CD14-positive monocyte (primary cell): ENCODE data around the gene DSCAML1. TPM values are rescaled to one million over a fixed set of nuclear protein-coding genes. Genes with fewer than 3 reads are reported as not detected.

Experiments used
- DNase-seq, 3 donors: peaks; one replicate each; pipeline ENCODE4 v3.0.0-alpha.2; 2011 to 2022
- H2AFZ ChIP-seq: 2 replicates; pipeline ENCODE4 v1.6.0; 2012; ENCODE audit warnings: mild to moderate bottlenecking, low read depth, low read length, inconsistent platforms; ENCODE audit not compliant: insufficient read depth, poor library complexity, severe bottlenecking
- H3K27ac ChIP-seq, 2 donors: 1 replicate in 1 of 2; 2 replicates in 1 of 2; pipeline ENCODE4 v1.5.1; 2012 to 2013; ENCODE audit warnings: low read length in 2 of 2, control low read depth in 1 of 2, inconsistent platforms in 1 of 2, low read depth in 1 of 2, mild to moderate bottlenecking in 1 of 2
- H3K27me3 ChIP-seq, 2 donors: one replicate each; pipeline versions ENCODE4 v1.6.0 to v1.6.1; 2011 to 2013; ENCODE audit warnings: low read length in 2 of 2; ENCODE audit not compliant: control insufficient read depth in 2 of 2, insufficient read depth in 2 of 2
- H3K36me3 ChIP-seq, 2 donors: replicated peaks in 1 of 2; 1 replicate in 1 of 2; 2 replicates in 1 of 2; pipeline versions ENCODE4 v1.5.1 to v1.6.1; 2012 to 2013; ENCODE audit warnings: low read length in 2 of 2, control low read depth in 1 of 2, inconsistent platforms in 1 of 2, mild to moderate bottlenecking in 1 of 2; ENCODE audit not compliant: insufficient read depth in 2 of 2, control insufficient read depth in 1 of 2
- H3K4me1 ChIP-seq, 2 donors: 1 replicate in 1 of 2; 2 replicates in 1 of 2; pipeline versions ENCODE4 v1.5.1 to v1.6.1; 2012 to 2013; ENCODE audit warnings: low read length in 2 of 2, control low read depth in 1 of 2, inconsistent platforms in 1 of 2, mild to moderate bottlenecking in 1 of 2, moderate library complexity in 1 of 2; ENCODE audit not compliant: insufficient read depth in 2 of 2, control insufficient read depth in 1 of 2
- H3K4me2 ChIP-seq: replicated peaks from 2 replicates; pipeline ENCODE3; 2012; ENCODE audit warnings: low read length, moderate library complexity, mild to moderate bottlenecking; ENCODE audit not compliant: poor library complexity, severe bottlenecking; ENCODE audit errors: extremely low read depth
- H3K4me3 ChIP-seq, 3 experiments: fragments of 200-600 bp in 1 of 3; sonication (generic) in 1 of 3; replicated peaks in 1 of 3; 1 replicate in 2 of 3; 2 replicates in 1 of 3; pipeline ENCODE4 v1.5.1; 2011 to 2013; ENCODE audit warnings: low read length in 3 of 3, mild to moderate bottlenecking in 3 of 3, control low read depth in 2 of 3, low read depth in 2 of 3, inconsistent platforms in 1 of 3, moderate library complexity in 1 of 3
- H3K79me2 ChIP-seq: 2 replicates; pipeline ENCODE4 v1.6.0; 2012; ENCODE audit warnings: mild to moderate bottlenecking, control low read depth, inconsistent platforms, low read length, moderate library complexity; ENCODE audit not compliant: insufficient read depth
- H3K9ac ChIP-seq: 2 replicates; pipeline ENCODE4 v1.6.0; 2017; ENCODE audit warnings: low read length, mild to moderate bottlenecking; ENCODE audit not compliant: insufficient read depth, poor library complexity, severe bottlenecking
- H3K9me3 ChIP-seq, 2 donors: replicated peaks in 1 of 2; 1 replicate in 1 of 2; 2 replicates in 1 of 2; pipeline versions ENCODE4 v1.5.1 to v1.6.1; 2012 to 2013; ENCODE audit warnings: low read length in 2 of 2, control low read depth in 1 of 2; ENCODE audit not compliant: control insufficient read depth in 1 of 2, insufficient read depth in 1 of 2
- H4K20me1 ChIP-seq: 2 replicates; pipeline ENCODE4 v1.6.0; 2012; ENCODE audit warnings: mild to moderate bottlenecking, low read length, control low read depth, moderate library complexity; ENCODE audit not compliant: insufficient read depth
- H3K27ac Mint-ChIP-seq, 7 donors: one replicate each; pipeline ENCODE4 v1.8.0; 2020; ENCODE audit warnings: mild to moderate bottlenecking in 7 of 7, mixed read lengths in 7 of 7, moderate library complexity in 6 of 7, inconsistent platforms in 2 of 7
- H3K27me3 Mint-ChIP-seq, 3 donors: one replicate each; pipeline ENCODE4 v1.8.0; 2021 to 2022; ENCODE audit warnings: low read depth in 3 of 3, mild to moderate bottlenecking in 3 of 3, mixed read lengths in 3 of 3, moderate library complexity in 3 of 3, inconsistent platforms in 1 of 3
- H3K36me3 Mint-ChIP-seq, 2 donors: one replicate each; pipeline ENCODE4 v1.8.0; 2020; ENCODE audit warnings: mixed read lengths in 2 of 2, inconsistent platforms in 1 of 2, mild to moderate bottlenecking in 1 of 2
- H3K4me1 Mint-ChIP-seq: one replicate; pipeline ENCODE4 v1.8.0; 2020; ENCODE audit warnings: mild to moderate bottlenecking, mixed read lengths
- H3K4me3 Mint-ChIP-seq, 2 donors: one replicate each; pipeline ENCODE4 v1.8.0; 2020; ENCODE audit warnings: mild to moderate bottlenecking in 2 of 2, mixed read lengths in 2 of 2, moderate library complexity in 1 of 2
- H3K9me3 Mint-ChIP-seq, 7 donors: one replicate each; pipeline ENCODE4 v1.8.0; 2020 to 2022; ENCODE audit warnings: mixed read lengths in 7 of 7, mild to moderate bottlenecking in 6 of 7, moderate library complexity in 6 of 7, inconsistent platforms in 2 of 7
- WGBS: methylation state at CpG from one replicate; pipeline ENCODE4 v1.1.5; 2013; ENCODE audit warnings: missing lambda C conversion rate; ENCODE audit not compliant: insufficient coverage; 5-methylcytosine and 5-hydroxymethylcytosine counted together
- intact Hi-C, 2 donors: fragments of 100-400 bp; cut with micrococcal nuclease; formaldehyde crosslinking; loops; one replicate each; pipeline versions ENCODE4 v1.15.0 to v1.15.1; 2023
- polyA plus RNA-seq, 3 donors: library from polyadenylated mRNA; depleted of rRNA in 1 of 3; unstranded in 2 of 3; stranded (reverse) in 1 of 3; fragments of 300-500 nt in 2 of 3; fragments of >200 nt in 1 of 3; fragmentation: Illumina TruSeq in 2 of 3; gene quantifications; 1 replicate in 2 of 3; 2 replicates in 1 of 3; pipeline ENCODE4 v1.2.3, GENCODE V29; 2012 to 2021
- TF ChIP-seq, protein P1 (sequence below): fragments of 200-600 bp; IDR thresholded peaks from one replicate; pipeline ENCODE4 v1.8.0; 2022; ENCODE audit warnings: antibody characterized with exemption, mild to moderate bottlenecking

DSCAML1 gene
- polyA plus RNA-seq, 3 donors = not detected

GRCh38 chr11:117456027-117456720, 340.8 kb downstream of the DSCAML1 start:
- Mint-ChIP-seq H3K9me3 (peaks cover 4 to 14% (median 11%) of the 10 kb centered on the region in 7 donors), H3K27me3 (peaks cover 4 to 9% (median 7%) of the 10 kb centered on the region in 3 donors), H3K36me3 (no peaks in the 10 kb centered on the region), H3K4me3 (no peak overlapping the region), H3K4me1 (peaks cover 10% of the 10 kb centered on the region), H3K27ac (peak overlapping the region in 1 of 7 donors; percentile 37)
- Histone ChIP-seq H3K4me1 (peaks cover 9 to 10% of the 10 kb centered on the region in 2 donors), H3K4me3 (no peak overlapping the region), H3K9me3 (no peaks in the 10 kb centered on the region), H3K27ac (no peak overlapping the region), H3K4me2 (no peak overlapping the region), H3K9ac (no peak overlapping the region), H3K79me2 (no peaks in the 10 kb centered on the region), H3K27me3 (no peaks in the 10 kb centered on the region), H4K20me1 (no peaks in the 10 kb centered on the region), H3K36me3 (no peaks in the 10 kb centered on the region), H2AFZ (no peak overlapping the region)
- intact Hi-C loops = no loop called here
- DNase-seq = no peak
- TF ChIP-seq, protein P1, sequence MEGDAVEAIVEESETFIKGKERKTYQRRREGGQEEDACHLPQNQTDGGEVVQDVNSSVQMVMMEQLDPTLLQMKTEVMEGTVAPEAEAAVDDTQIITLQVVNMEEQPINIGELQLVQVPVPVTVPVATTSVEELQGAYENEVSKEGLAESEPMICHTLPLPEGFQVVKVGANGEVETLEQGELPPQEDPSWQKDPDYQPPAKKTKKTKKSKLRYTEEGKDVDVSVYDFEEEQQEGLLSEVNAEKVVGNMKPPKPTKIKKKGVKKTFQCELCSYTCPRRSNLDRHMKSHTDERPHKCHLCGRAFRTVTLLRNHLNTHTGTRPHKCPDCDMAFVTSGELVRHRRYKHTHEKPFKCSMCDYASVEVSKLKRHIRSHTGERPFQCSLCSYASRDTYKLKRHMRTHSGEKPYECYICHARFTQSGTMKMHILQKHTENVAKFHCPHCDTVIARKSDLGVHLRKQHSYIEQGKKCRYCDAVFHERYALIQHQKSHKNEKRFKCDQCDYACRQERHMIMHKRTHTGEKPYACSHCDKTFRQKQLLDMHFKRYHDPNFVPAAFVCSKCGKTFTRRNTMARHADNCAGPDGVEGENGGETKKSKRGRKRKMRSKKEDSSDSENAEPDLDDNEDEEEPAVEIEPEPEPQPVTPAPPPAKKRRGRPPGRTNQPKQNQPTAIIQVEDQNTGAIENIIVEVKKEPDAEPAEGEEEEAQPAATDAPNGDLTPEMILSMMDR = no peak
- WGBS = 60% methylated on average over 1 of the region's 7 CpGs

- Histone ChIP-seq H3K27me3 (no peaks in the 10 kb centered on the region), H2AFZ (no peak overlapping the region), H3K79me2 (no peaks in the 10 kb centered on the region), H3K9ac (no peak overlapping the region), H3K4me1 (no peaks in the 10 kb centered on the region), H3K4me3 (no peak overlapping the region), H3K36me3 (no peaks in the 10 kb centered on the region), H4K20me1 (no peaks in the 10 kb centered on the region), H3K27ac (no peak overlapping the region), H3K4me2 (no peak overlapping the region), H3K9me3 (no peaks in the 10 kb centered on the region)
- Mint-ChIP-seq H3K4me3 (no peak overlapping the region), H3K9me3 (peaks cover 4 to 15% (median 11%) of the 10 kb centered on the region in 7 donors), H3K27me3 (peaks cover 3 to 8% (median 6%) of the 10 kb centered on the region in 3 donors), H3K27ac (no peak overlapping the region), H3K4me1 (peaks cover under 1% of the 10 kb centered on the region), H3K36me3 (no peaks in the 10 kb centered on the region)
- no CpG with 5 or more reads among the region's 1 CpG for WGBS
- no peak for DNase-seq
- intact Hi-C loops = no loop called here
- TF ChIP-seq, protein P1 = no peak
These were observed 342.5 kb downstream of the DSCAML1 start for GRCh38 chr11:117454564-117454917.
